Natural killer cell (primary cell): ENCODE results near the gene SH3PXD2A. TPM values are rescaled to one million over a fixed set of nuclear protein-coding genes. Genes with fewer than 3 reads are reported as not detected.

Experiments
- ATAC-seq, 3 donors: fragments of 150-1000 bp in 2 of 3; fragments of 200-7000 bp in 1 of 3; cut with Tn5 transposase; 1 replicate in 1 of 3; 2 replicates in 2 of 3; pipeline ENCODE4 v1.10.0; 2021; ENCODE audit warnings: mild to moderate bottlenecking in 2 of 3, moderate library complexity in 2 of 3
- DNase-seq, 2 donors: peaks; one replicate each; pipeline versions ENCODE4 v3.0.0 to v3.0.0-alpha.2; 2013 to 2021; ENCODE audit warnings: mixed read lengths in 1 of 2
- H3K27ac ChIP-seq: one replicate; pipeline ENCODE4 v1.5.1; 2013; ENCODE audit warnings: mild to moderate bottlenecking, low read length
- H3K27me3 ChIP-seq: one replicate; pipeline ENCODE4 v1.6.1; 2013; ENCODE audit warnings: low read length; ENCODE audit not compliant: control insufficient read depth, insufficient read depth
- H3K36me3 ChIP-seq: one replicate; pipeline ENCODE4 v1.6.1; 2013; ENCODE audit warnings: low read length; ENCODE audit not compliant: control insufficient read depth, insufficient read depth
- H3K4me1 ChIP-seq: one replicate; pipeline ENCODE4 v1.6.1; 2013; ENCODE audit warnings: low read length; ENCODE audit not compliant: control insufficient read depth, insufficient read depth
- H3K4me3 ChIP-seq: one replicate; pipeline ENCODE4 v1.5.1; 2013; ENCODE audit warnings: low read length
- H3K9me3 ChIP-seq: one replicate; pipeline ENCODE4 v1.6.1; 2013; ENCODE audit warnings: low read length; ENCODE audit not compliant: control insufficient read depth, insufficient read depth
- H3K27ac Mint-ChIP-seq, 2 donors: one replicate each; pipeline ENCODE4 v1.8.0; 2022; ENCODE audit warnings: mild to moderate bottlenecking in 2 of 2, mixed read lengths in 2 of 2, moderate library complexity in 1 of 2
- H3K27me3 Mint-ChIP-seq, 2 donors: one replicate each; pipeline ENCODE4 v1.8.0; 2022; ENCODE audit warnings: low read depth in 2 of 2, mixed read lengths in 2 of 2
- H3K36me3 Mint-ChIP-seq: one replicate; pipeline ENCODE4 v1.8.0; 2022; ENCODE audit warnings: mixed read lengths
- H3K4me1 Mint-ChIP-seq, 2 donors: one replicate each; pipeline ENCODE4 v1.8.0; 2022; ENCODE audit warnings: mixed read lengths in 2 of 2
- H3K4me3 Mint-ChIP-seq: one replicate; pipeline ENCODE4 v1.8.0; 2022; ENCODE audit warnings: mild to moderate bottlenecking, moderate library complexity, mixed read lengths
- H3K9me3 Mint-ChIP-seq, 2 donors: one replicate each; pipeline ENCODE4 v1.8.0; 2022; ENCODE audit warnings: mixed read lengths in 2 of 2
- WGBS: methylation state at CpG from one replicate; pipeline ENCODE4 v1.1.7; 2013; ENCODE audit warnings: missing lambda C conversion rate; ENCODE audit not compliant: insufficient coverage; 5-methylcytosine and 5-hydroxymethylcytosine counted together
- intact Hi-C: fragments of 100-400 bp; cut with micrococcal nuclease; formaldehyde crosslinking; loops from one replicate; pipeline ENCODE4 v1.14.2; 2022
- total RNA-seq, 4 donors: library from RNA; stranded (reverse); fragments of 120-200 nt in 1 of 4; gene quantifications; one replicate each; pipeline versions ENCODE4 v1.2.3 to v1.2.4, GENCODE V29; 2013 to 2022
- TF ChIP-seq, protein P1 (sequence below): fragments of 200-600 bp; IDR thresholded peaks from one replicate; pipeline ENCODE4 v1.8.0; 2022; ENCODE audit warnings: antibody characterized with exemption

SH3PXD2A gene
- total RNA-seq, 3 donors from 2014 or later (not counting 1 experiment from before 2014, with no cell fraction given), result 3.3 to 7.0 (median 4.9) TPM

DNA sequence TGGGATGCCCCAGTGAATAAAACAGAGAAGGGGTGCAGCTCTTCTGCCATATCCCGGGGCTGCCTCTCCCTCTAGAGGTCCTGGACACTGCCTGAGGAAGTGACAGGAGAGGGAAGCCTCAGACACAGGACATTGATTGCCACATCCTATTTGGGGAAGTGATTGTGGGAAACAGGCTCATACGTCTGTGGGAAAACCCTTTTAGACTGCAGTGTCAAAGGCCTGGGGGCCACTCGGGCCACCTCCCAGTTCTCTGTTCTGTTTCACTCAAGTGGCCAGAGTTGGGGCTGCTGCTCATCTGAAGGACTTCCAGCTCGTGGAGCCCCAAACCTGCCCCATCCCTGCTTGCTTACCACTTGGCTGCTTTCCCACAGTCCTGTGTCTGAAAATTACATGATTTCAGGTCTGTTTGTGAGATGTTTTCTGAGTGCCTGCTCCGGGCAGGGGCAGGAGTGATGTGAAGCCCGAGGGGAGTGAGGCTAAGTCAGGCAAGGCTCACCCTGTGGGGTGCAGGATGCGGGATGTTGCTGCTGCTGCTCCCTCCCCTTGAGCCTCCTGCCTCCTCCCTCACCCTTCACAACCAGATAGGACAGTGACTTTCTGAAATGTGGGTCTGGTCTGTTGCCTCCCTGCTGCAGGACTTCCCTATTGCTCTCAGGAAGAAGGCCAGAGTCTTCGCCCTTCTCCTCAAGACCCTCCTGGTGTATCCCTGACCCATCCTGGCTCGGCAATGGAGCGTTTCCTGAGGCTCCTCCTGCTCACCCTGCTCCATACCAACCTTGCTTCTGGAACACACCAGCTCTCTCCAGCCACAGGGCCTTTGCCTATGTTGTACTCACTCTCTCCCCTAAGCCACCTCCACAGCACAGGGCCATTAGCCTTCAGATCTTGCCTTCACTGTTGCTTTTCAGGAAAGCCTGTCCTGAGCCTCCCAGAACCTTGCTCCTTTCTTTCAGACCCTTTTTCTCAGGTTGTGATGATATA, 303.5 kb downstream of the SH3PXD2A start:
- no peaks in the 10 kb centered on the region for H3K9me3 Mint-ChIP-seq
- H3K27ac Mint-ChIP-seq, result peak overlapping the region in 1 of 2 donors; percentile 3
- WGBS, result 51% methylated on average over 10 of the region's 10 CpGs
- H3K27ac ChIP-seq, result no peak overlapping the region
- peaks cover 10% of the 10 kb centered on the region for H3K4me1 ChIP-seq
- no peaks in the 10 kb centered on the region for H3K9me3 ChIP-seq
- peaks cover 3% of the 10 kb centered on the region for H3K27me3 ChIP-seq
- no peak overlapping the region for H3K4me3 Mint-ChIP-seq
- peaks cover 5 to 12% of the 10 kb centered on the region in 2 donors for H3K4me1 Mint-ChIP-seq
- no peaks in the 10 kb centered on the region for H3K36me3 Mint-ChIP-seq
- peaks cover 20 to 30% of the 10 kb centered on the region in 2 donors for H3K27me3 Mint-ChIP-seq
- no peak overlapping the region for H3K4me3 ChIP-seq
- intact Hi-C loops, result no loop called here
- peak in 2 of 3 donors; percentile 12 to 20 for ATAC-seq
- H3K36me3 ChIP-seq, result no peaks in the 10 kb centered on the region
- TF ChIP-seq, protein P1, sequence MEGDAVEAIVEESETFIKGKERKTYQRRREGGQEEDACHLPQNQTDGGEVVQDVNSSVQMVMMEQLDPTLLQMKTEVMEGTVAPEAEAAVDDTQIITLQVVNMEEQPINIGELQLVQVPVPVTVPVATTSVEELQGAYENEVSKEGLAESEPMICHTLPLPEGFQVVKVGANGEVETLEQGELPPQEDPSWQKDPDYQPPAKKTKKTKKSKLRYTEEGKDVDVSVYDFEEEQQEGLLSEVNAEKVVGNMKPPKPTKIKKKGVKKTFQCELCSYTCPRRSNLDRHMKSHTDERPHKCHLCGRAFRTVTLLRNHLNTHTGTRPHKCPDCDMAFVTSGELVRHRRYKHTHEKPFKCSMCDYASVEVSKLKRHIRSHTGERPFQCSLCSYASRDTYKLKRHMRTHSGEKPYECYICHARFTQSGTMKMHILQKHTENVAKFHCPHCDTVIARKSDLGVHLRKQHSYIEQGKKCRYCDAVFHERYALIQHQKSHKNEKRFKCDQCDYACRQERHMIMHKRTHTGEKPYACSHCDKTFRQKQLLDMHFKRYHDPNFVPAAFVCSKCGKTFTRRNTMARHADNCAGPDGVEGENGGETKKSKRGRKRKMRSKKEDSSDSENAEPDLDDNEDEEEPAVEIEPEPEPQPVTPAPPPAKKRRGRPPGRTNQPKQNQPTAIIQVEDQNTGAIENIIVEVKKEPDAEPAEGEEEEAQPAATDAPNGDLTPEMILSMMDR, result no peak
- no peak for DNase-seq

DNA sequence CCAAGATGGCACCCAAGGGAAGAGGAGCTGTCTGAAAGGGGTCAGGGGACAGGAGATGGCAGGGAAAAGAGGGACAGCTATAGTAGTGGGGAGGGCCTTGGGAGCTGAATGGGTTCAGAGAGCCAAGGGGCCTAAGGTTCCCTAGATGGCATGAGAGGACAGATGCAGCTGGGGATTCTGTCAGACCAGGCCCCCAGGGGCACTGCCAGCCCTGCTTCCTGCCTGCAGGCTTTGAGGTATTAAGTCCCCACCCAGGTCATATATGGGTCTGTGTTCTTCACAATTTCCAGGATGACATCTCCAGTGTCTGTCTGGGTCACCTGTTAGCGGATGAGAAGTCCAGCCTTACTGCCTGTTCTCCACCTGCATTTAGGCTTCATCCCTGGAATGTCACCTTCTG, 305.1 kb downstream of the SH3PXD2A start:
- no peak overlapping the region for H3K4me3 ChIP-seq
- WGBS, result 97% methylated on average over 1 of the region's 1 CpG
- H3K36me3 Mint-ChIP-seq, result no peaks in the 10 kb centered on the region
- TF ChIP-seq, protein P1, result no peak
- H3K9me3 Mint-ChIP-seq, result no peaks in the 10 kb centered on the region
- DNase-seq (no peak), ATAC-seq (no peak)
- H3K27ac Mint-ChIP-seq, result no peak overlapping the region
- peaks cover 13 to 24% of the 10 kb centered on the region in 2 donors for H3K27me3 Mint-ChIP-seq
- H3K4me3 Mint-ChIP-seq, result no peak overlapping the region
- H3K4me1 Mint-ChIP-seq, result peaks cover 5 to 12% of the 10 kb centered on the region in 2 donors
- H3K36me3 ChIP-seq, result no peaks in the 10 kb centered on the region
- peaks cover 3% of the 10 kb centered on the region for H3K4me1 ChIP-seq
- H3K27ac ChIP-seq, result no peak overlapping the region
- no peaks in the 10 kb centered on the region for H3K27me3 ChIP-seq
- no peaks in the 10 kb centered on the region for H3K9me3 ChIP-seq
- intact Hi-C loops, result no loop called here

DNA sequence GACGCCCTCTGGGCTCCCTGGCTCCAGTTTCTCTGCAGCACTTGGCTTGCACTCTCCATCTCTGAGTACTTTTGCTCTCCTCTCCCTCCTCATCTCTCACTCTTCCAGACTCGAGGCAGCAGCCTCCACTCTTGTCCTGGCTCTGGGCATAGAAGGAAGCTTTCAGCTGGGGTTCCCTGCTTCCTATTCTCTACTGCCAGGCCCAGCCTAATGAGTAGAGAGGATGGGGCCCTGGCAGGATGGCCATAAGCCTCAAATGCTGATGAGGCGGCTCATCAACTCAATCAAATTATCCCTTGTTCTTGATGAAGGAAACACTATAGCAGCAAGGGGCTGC, 306.1 kb downstream of the SH3PXD2A start:
- ATAC-seq (no peak), DNase-seq (no peak)
- Histone ChIP-seq H3K4me3 (no peak overlapping the region), H3K27me3 (no peaks in the 10 kb centered on the region), H3K36me3 (no peaks in the 10 kb centered on the region), H3K4me1 (no peaks in the 10 kb centered on the region), H3K27ac (no peak overlapping the region), H3K9me3 (no peaks in the 10 kb centered on the region)
- H3K27ac Mint-ChIP-seq, result no peak overlapping the region
- H3K9me3 Mint-ChIP-seq, result no peaks in the 10 kb centered on the region
- TF ChIP-seq, protein P1, result no peak
- H3K27me3 Mint-ChIP-seq, result peaks cover 13 to 18% of the 10 kb centered on the region in 2 donors
- WGBS, result 87% methylated on average over 3 of the region's 3 CpGs
- no peak overlapping the region for H3K4me3 Mint-ChIP-seq
- peaks cover 0 to 6% of the 10 kb centered on the region in 2 donors for H3K4me1 Mint-ChIP-seq
- H3K36me3 Mint-ChIP-seq, result no peaks in the 10 kb centered on the region
- intact Hi-C loops, result no loop called here
